ENCODE data around the gene SPEM2.

- TF ChIP-seq TAF1 (IDR thresholded peaks at IDR 0.05; ENCODE audit: low read depth) (no peak), CTCF (IDR thresholded peaks at IDR 0.05; ENCODE audit: poor library complexity, severe bottlenecking) (peak; percentile 42), EP300 (conservative IDR thresholded peaks at IDR 0.05; ENCODE audit: poor library complexity, severe bottlenecking) (peak; percentile 26), EZH2 (IDR thresholded peaks at IDR 0.05; ENCODE audit: borderline replicate concordance, insufficient read depth, low read length, poor library complexity, severe bottlenecking) (no peak), RAD21 (conservative IDR thresholded peaks at IDR 0.05) (no peak)
Measured at GRCh38 chr17:7440834-7441195, 15.4 kb downstream of the SPEM2 start.
